B cell (primary cell): Measurements from ENCODE around the gene MAN1A1. TPM values are rescaled to one million over a fixed set of nuclear protein-coding genes. Genes with fewer than 3 reads are reported as not detected.
"Not testable (repeated sequence)": the region's sequence is repeated elsewhere in the genome, so short reads cannot be mapped to it uniquely, and the experiment has no call there.

Experiments used
- ATAC-seq: fragments of 200-7000 bp; cut with Tn5 transposase; one replicate; pipeline ENCODE4 v1.10.0; 2021; ENCODE audit warnings: low read depth, mild to moderate bottlenecking, moderate number of reproducible peaks, moderate library complexity
- CTCF ChIA-PET: fragments of 350-600 bp; sonication (Branson Sonifier 250); formaldehyde crosslinking; loops from one replicate; lab custom pipeline; 2021; ENCODE audit warnings: antibody characterized with exemption, inconsistent platforms; lab: Charles Lee
- POLR2A ChIA-PET: fragments of 350-600 bp; sonication (Branson Sonifier 250); formaldehyde crosslinking; loops from one replicate; lab custom pipeline; 2021; ENCODE audit warnings: antibody characterized with exemption; lab: Charles Lee
- DNase-seq: peaks from one replicate; pipeline ENCODE4 v3.0.0; 2013
- H2AFZ ChIP-seq: 2 replicates; pipeline ENCODE4 v1.6.1; 2012; ENCODE audit warnings: mild to moderate bottlenecking, low read depth, low read length; ENCODE audit not compliant: insufficient read depth, poor library complexity, severe bottlenecking
- H3K27ac ChIP-seq, 2 donors: 1 replicate in 1 of 2; 2 replicates in 1 of 2; pipeline ENCODE4 v1.5.1; 2012 to 2013; ENCODE audit warnings: low read length in 2 of 2, mild to moderate bottlenecking in 2 of 2, moderate library complexity in 1 of 2
- H3K27me3 ChIP-seq, 4 experiments: fragments of 200-600 bp in 1 of 4; sonication (generic) in 1 of 4; replicated peaks in 1 of 4; 1 replicate in 2 of 4; 2 replicates in 2 of 4; pipeline versions ENCODE4 v1.6.1 to v1.7.0; 2013 to 2016; ENCODE audit warnings: low read length in 3 of 4, mild to moderate bottlenecking in 2 of 4, mixed read lengths in 1 of 4, moderate library complexity in 1 of 4; ENCODE audit not compliant: insufficient read depth in 4 of 4, control insufficient read depth in 3 of 4; ENCODE audit errors: control extremely low read depth in 1 of 4
- H3K36me3 ChIP-seq, 2 experiments: replicated peaks in 1 of 2; 1 replicate in 1 of 2; 2 replicates in 1 of 2; pipeline versions ENCODE4 v1.6.1 to v1.7.1; 2013; ENCODE audit warnings: low read length in 1 of 2; ENCODE audit not compliant: insufficient read depth in 2 of 2, control insufficient read depth in 1 of 2; ENCODE audit errors: control extremely low read depth in 1 of 2, extremely low read depth in 1 of 2
- H3K4me1 ChIP-seq, 2 donors: fragments of 200-600 bp in 1 of 2; sonication (generic) in 1 of 2; 1 replicate in 1 of 2; 2 replicates in 1 of 2; pipeline versions ENCODE4 v1.5.1 to v1.6.1; 2013 to 2017; ENCODE audit warnings: low read length in 2 of 2; ENCODE audit not compliant: control insufficient read depth in 2 of 2, insufficient read depth in 2 of 2
- H3K4me2 ChIP-seq: replicated peaks from 2 replicates; pipeline ENCODE3; 2012; ENCODE audit warnings: mild to moderate bottlenecking, low read depth, low read length; ENCODE audit not compliant: poor library complexity, severe bottlenecking
- H3K4me3 ChIP-seq, 5 experiments: fragments of 200-600 bp in 1 of 5; sonication (generic) in 1 of 5; 1 replicate in 3 of 5; 2 replicates in 2 of 5; pipeline versions ENCODE4 v1.5.1 to v1.7.0; 2011 to 2016; ENCODE audit warnings: low read length in 4 of 5, mild to moderate bottlenecking in 4 of 5, low read depth in 2 of 5, control low read depth in 1 of 5, moderate library complexity in 1 of 5; ENCODE audit not compliant: insufficient read depth in 1 of 5; ENCODE audit errors: control extremely low read depth in 1 of 5, extremely low read depth in 1 of 5
- H3K79me2 ChIP-seq: fragments of 200-600 bp; sonication (generic); one replicate; pipeline ENCODE4 v1.6.0; 2016; ENCODE audit warnings: low read length; ENCODE audit not compliant: control insufficient read depth, insufficient read depth
- H3K9ac ChIP-seq: fragments of 200-600 bp; sonication (generic); 2 replicates; pipeline ENCODE4 v1.6.1; 2017; ENCODE audit warnings: mild to moderate bottlenecking, low read length, moderate library complexity
- H3K9me3 ChIP-seq, 3 donors: one replicate each; pipeline versions ENCODE4 v1.6.1 to v1.7.1; 2013; ENCODE audit warnings: low read length in 2 of 3; ENCODE audit not compliant: control insufficient read depth in 2 of 3, insufficient read depth in 1 of 3; ENCODE audit errors: control extremely low read depth in 1 of 3
- H4K20me1 ChIP-seq: 2 replicates; pipeline ENCODE4 v1.6.0; 2012; ENCODE audit warnings: mild to moderate bottlenecking, low read length; ENCODE audit not compliant: insufficient read depth, control insufficient read depth, poor library complexity, severe bottlenecking
- H3K27ac Mint-ChIP-seq: one replicate; pipeline ENCODE4 v1.8.0; 2021; ENCODE audit warnings: mixed read lengths
- H3K27me3 Mint-ChIP-seq: one replicate; pipeline ENCODE4 v1.8.0; 2021; ENCODE audit warnings: mixed read lengths
- H3K4me1 Mint-ChIP-seq: one replicate; pipeline ENCODE4 v1.8.0; 2021; ENCODE audit warnings: mixed read lengths
- H3K4me3 Mint-ChIP-seq: one replicate; pipeline ENCODE4 v1.8.0; 2021; ENCODE audit warnings: mixed read lengths
- H3K9me3 Mint-ChIP-seq: one replicate; pipeline ENCODE4 v1.8.0; 2022; ENCODE audit warnings: mixed read lengths; ENCODE audit not compliant: insufficient read depth
- CTCF ChIP-seq: fragments of 200-600 bp; IDR thresholded peaks from one replicate; pipeline ENCODE4 v1.8.0; 2022; ENCODE audit warnings: antibody characterized with exemption, mild to moderate bottlenecking
- EZH2 ChIP-seq: IDR thresholded peaks from 2 replicates; pipeline ENCODE4 v1.6.1; 2012; ENCODE audit warnings: borderline replicate concordance, low read depth, mild to moderate bottlenecking, moderate library complexity, low read length; ENCODE audit not compliant: insufficient read depth, poor library complexity, severe bottlenecking
- WGBS: methylation state at CpG from one replicate; pipeline ENCODE4 v1.1.5; 2013; ENCODE audit warnings: missing lambda C conversion rate; ENCODE audit not compliant: insufficient coverage; 5-methylcytosine and 5-hydroxymethylcytosine counted together
- intact Hi-C: fragments of 100-400 bp; cut with micrococcal nuclease; formaldehyde crosslinking; loops from one replicate; pipeline ENCODE4 v1.10.0; 2022
- polyA plus RNA-seq: library from polyadenylated mRNA; depleted of rRNA; stranded (reverse); fragments of >200 nt; gene quantifications from 2 replicates; pipeline ENCODE4 v1.2.3, GENCODE V29; 2012
- total RNA-seq, 2 donors: library from RNA; stranded (reverse); fragments of 120-200 nt in 1 of 2; gene quantifications; 1 replicate in 1 of 2; 2 replicates in 1 of 2; pipeline versions ENCODE4 v1.2.3 to v1.2.4, GENCODE V29; 2013 to 2022

MAN1A1 gene
- total and polyA plus RNA-seq, 2 donors (not counting 1 experiment from before 2014, with no cell fraction given), result 5.1 to 31.7 TPM

DNA sequence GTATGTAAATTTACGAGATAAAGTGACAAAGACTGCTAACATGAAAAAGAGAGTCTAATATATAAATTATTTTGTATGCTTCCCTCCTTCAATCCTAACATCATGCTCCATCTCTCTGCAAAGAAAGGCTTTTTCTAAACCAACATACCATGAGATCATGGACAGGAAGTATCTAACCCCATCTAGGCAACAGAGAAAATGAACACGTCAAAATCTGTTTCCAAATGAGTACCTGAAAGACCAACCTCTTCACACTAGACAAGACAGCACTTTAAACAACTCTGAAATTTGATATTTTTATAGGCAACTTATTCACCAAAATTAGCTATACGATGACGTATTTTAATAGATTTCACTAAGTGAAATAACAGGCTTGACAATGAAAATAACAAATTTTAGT is 54.6 kb downstream of the MAN1A1 start:
- no peaks in the 10 kb centered on the region for H3K27me3 Mint-ChIP-seq
- H3K36me3 ChIP-seq, result no peaks in the 10 kb centered on the region
- ChIA-PET CTCF (interaction anchor here (0.8 kb wide), 1 partner anchor 12 kb away, joined by 3 read pairs; no protein-coding TSS in a partner anchor), POLR2A (no interaction called here)
- no peak for TF ChIP-seq CTCF
- TF ChIP-seq EZH2, result no peak
- H3K4me1 Mint-ChIP-seq, result peaks cover 14% of the 10 kb centered on the region
- no CpG with 5 or more reads among the region's 4 CpGs for WGBS
- H3K27me3 ChIP-seq, result no peaks in the 10 kb centered on the region
- H3K9ac ChIP-seq, result no peak overlapping the region
- H3K9me3 ChIP-seq, result no peaks in the 10 kb centered on the region
- H3K27ac Mint-ChIP-seq, result no peak overlapping the region
- no peak overlapping the region for H3K27ac ChIP-seq
- H4K20me1 ChIP-seq, result no peaks in the 10 kb centered on the region
- no peak overlapping the region for H3K4me3 ChIP-seq
- no peak overlapping the region for H3K4me2 ChIP-seq
- no peaks in the 10 kb centered on the region for H3K4me1 ChIP-seq
- intact Hi-C loops, result no loop called here
- no peak overlapping the region for H2AFZ ChIP-seq
- H3K79me2 ChIP-seq, result no peaks in the 10 kb centered on the region
- H3K9me3 Mint-ChIP-seq, result no peaks in the 10 kb centered on the region
- H3K4me3 Mint-ChIP-seq, result no peak overlapping the region
- ATAC-seq, result no peak
- no peak for DNase-seq

GRCh38 chr6:119291060-119291459 is 58.5 kb downstream of the MAN1A1 start:
- intact Hi-C loops, H3K4me3 Mint-ChIP-seq, POLR2A ChIA-PET, H3K79me2 ChIP-seq, DNase-seq, H3K27me3 ChIP-seq, H3K27ac ChIP-seq, H3K4me1 Mint-ChIP-seq, H3K27me3 Mint-ChIP-seq, CTCF ChIA-PET, H3K27ac Mint-ChIP-seq, H4K20me1 ChIP-seq, ATAC-seq, H3K4me3 ChIP-seq, H3K4me2 ChIP-seq, H2AFZ ChIP-seq, H3K9ac ChIP-seq, H3K9me3 Mint-ChIP-seq, H3K4me1 ChIP-seq, H3K9me3 ChIP-seq, H3K36me3 ChIP-seq: not testable (repeated sequence)
- 100% methylated on average over 1 of the region's 3 CpGs for WGBS
